ENCODE measurements around the gene PARD6G. TPM values are rescaled to one million over a fixed set of nuclear protein-coding genes. Genes with fewer than 3 reads are reported as not detected.
A peak's percentile ranks its signal among the peaks of the same experiment; 100 is the strongest.

PARD6G gene
- total RNA-seq, 1 donor from 2014 or later = 25.2 TPM

GRCh38 chr18:80179857-80180558 is 67.3 kb downstream of the PARD6G start:
- peaks cover 13% of the 10 kb centered on the region for H3K9me3 Mint-ChIP-seq (ENCODE audit: unreplicated experiment)
- TF ChIP-seq CTCF (IDR thresholded peaks at IDR 0.05; ENCODE audit: partially characterized antibody, unreplicated experiment) = no peak
- H3K27ac Mint-ChIP-seq (ENCODE audit: unreplicated experiment) = no peak overlapping the region
- no peak for DNase-seq
- H3K4me3 Mint-ChIP-seq (ENCODE audit: unreplicated experiment) = no peak overlapping the region
- peaks cover 18% of the 10 kb centered on the region for H3K36me3 Mint-ChIP-seq (ENCODE audit: unreplicated experiment)
- peaks cover 28% of the 10 kb centered on the region for H3K4me1 Mint-ChIP-seq (ENCODE audit: low read depth, unreplicated experiment)
- H3K27me3 Mint-ChIP-seq (ENCODE audit: unreplicated experiment) = peaks cover 14% of the 10 kb centered on the region

GRCh38 chr18:80178935-80179818 is 68.1 kb downstream of the PARD6G start:
- DNase-seq = no peak

GRCh38 chr18:80177128-80177527 is 70.2 kb downstream of the PARD6G start:
- H3K27ac Mint-ChIP-seq (ENCODE audit: unreplicated experiment) = no peak overlapping the region
- H3K4me1 Mint-ChIP-seq (ENCODE audit: low read depth, unreplicated experiment) = peaks cover 17% of the 10 kb centered on the region
- TF ChIP-seq CTCF (IDR thresholded peaks at IDR 0.05; ENCODE audit: partially characterized antibody, unreplicated experiment) = no peak
- peaks cover 18% of the 10 kb centered on the region for H3K36me3 Mint-ChIP-seq (ENCODE audit: unreplicated experiment)
- DNase-seq = no peak
- H3K9me3 Mint-ChIP-seq (ENCODE audit: unreplicated experiment) = peaks cover 9% of the 10 kb centered on the region
- no peak overlapping the region for H3K4me3 Mint-ChIP-seq (ENCODE audit: unreplicated experiment)
- H3K27me3 Mint-ChIP-seq (ENCODE audit: unreplicated experiment) = peaks cover 14% of the 10 kb centered on the region

More at GRCh38 chr18:80178935-80179818, 68.1 kb downstream of the PARD6G start:
- H3K9me3 Mint-ChIP-seq (ENCODE audit: unreplicated experiment) = peaks cover 13% of the 10 kb centered on the region
- H3K27me3 Mint-ChIP-seq (ENCODE audit: unreplicated experiment) = peaks cover 14% of the 10 kb centered on the region
- peaks cover 18% of the 10 kb centered on the region for H3K36me3 Mint-ChIP-seq (ENCODE audit: unreplicated experiment)
- no peak overlapping the region for H3K27ac Mint-ChIP-seq (ENCODE audit: unreplicated experiment)
- H3K4me1 Mint-ChIP-seq (ENCODE audit: low read depth, unreplicated experiment) = peaks cover 28% of the 10 kb centered on the region
- no peak for TF ChIP-seq CTCF (IDR thresholded peaks at IDR 0.05; ENCODE audit: partially characterized antibody, unreplicated experiment)
- H3K4me3 Mint-ChIP-seq (ENCODE audit: unreplicated experiment) = no peak overlapping the region

- Mint-ChIP-seq H3K27me3 (ENCODE audit: unreplicated experiment) (peaks cover 12% of the 10 kb centered on the region), H3K9me3 (ENCODE audit: unreplicated experiment) (peaks cover 8% of the 10 kb centered on the region), H3K4me1 (ENCODE audit: low read depth, unreplicated experiment) (peaks cover 15% of the 10 kb centered on the region), H3K36me3 (ENCODE audit: unreplicated experiment) (peaks cover 18% of the 10 kb centered on the region), H3K4me3 (ENCODE audit: unreplicated experiment) (peak overlapping the region; percentile 32), H3K27ac (ENCODE audit: unreplicated experiment) (peak overlapping the region; percentile 19)
- TF ChIP-seq CTCF (IDR thresholded peaks at IDR 0.05; ENCODE audit: partially characterized antibody, unreplicated experiment) = no peak
- no peak for DNase-seq
These were observed 70.8 kb downstream of the PARD6G start for GRCh38 chr18:80176334-80177073.

Measured in glutamatergic neuron (in vitro differentiated cells).